Activated effector memory CD4-positive, alpha-beta T cell treated with anti-CD3 and anti-CD28 coated beads, Interleukin-2, amount 50 U/mL, for 16 hours (primary cell): ENCODE data around the gene MED13L.
A peak's percentile ranks its signal among the peaks of the same experiment; 100 is the strongest.

ENCODE experiments used
- DNase-seq: peaks from one replicate; pipeline ENCODE4 v3.0.0-alpha.2; 2020

The MED13L gene

DNA sequence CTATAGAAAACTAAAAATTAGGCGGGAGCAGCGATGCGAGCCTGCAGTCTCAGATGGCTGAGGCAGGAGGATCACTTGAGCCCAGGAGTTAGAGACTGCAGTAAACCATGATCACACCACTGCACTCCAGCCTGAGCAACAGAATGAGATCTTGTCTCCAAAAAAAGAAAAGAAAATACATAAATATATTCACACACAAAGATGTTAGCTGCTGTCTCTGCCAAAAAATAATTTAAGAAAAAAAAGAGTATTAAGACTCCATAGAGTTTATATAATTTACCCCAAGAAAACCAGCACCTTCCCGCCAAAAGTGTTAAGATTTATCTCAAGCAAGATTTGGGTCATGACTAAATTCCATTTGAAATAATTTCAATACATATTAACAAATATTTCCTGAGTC, 102.6 kb downstream of the MED13L start:
- no peak for DNase-seq

DNA sequence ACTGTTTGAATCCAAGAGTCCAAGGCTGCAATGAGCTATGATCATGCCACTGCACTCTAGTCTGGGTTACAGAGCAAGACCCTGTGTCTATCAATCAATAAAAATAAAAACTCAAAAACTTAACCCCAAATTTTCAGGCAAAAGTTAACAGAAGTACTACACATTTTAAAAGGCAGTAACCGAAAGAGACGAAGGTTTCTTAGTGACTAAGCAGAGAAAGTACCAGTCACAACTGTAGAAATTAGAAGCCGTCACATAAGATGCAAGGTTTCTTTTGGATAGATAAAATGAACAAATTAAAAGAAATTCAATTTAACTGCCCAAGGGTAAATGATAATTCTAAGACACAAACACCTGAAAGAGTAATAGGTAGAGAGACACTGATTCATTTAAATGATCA, 103.5 kb downstream of the MED13L start:
- DNase-seq: no peak

DNA sequence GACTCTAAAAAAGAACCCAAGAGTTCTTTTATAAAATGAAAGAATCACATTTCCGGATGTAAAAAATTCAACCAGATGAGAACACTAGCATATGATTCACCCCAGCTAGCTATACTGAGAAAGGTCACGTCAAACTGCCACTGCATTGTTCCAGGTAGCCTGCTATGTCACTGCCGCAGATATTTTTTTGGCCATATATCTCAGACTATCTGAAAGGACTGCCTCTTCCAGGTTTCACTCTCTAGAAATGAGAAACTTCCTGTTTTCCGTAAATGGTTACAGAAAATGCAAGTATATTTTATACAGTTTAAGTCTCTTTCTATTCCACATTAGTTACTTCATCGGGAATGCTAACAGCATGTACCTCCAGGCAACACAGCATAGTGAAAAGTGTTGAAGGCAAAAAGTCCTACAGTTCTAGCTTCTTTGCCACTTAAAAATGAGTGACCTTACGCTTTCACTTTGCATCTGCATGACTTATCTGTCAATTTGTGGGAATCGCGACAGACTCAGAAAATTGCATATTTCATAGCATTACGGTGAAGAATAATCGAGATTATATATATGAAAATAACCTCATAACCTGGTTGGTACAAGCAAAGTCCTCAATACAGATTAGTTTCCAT, 105.2 kb downstream of the MED13L start:
- DNase-seq: peak; percentile 71

DNA sequence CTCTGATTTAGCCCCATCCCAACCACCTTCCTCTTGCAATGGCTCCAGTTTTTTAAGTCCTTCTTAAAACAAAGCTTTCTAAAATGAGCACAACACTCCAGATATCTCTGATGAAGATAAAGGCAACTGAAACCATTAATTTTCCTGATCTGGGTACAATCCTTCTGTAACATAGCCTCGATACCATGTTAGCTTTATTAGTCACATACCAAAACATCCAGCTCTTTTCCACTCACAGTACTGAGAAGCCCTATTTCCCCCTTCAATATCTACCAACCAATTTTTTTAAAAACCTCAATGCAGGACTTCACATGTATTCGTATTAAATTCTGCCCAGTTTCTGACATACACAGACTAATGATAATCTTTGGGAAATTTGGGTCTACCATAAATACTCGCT, 105.9 kb downstream of the MED13L start:
- no peak for DNase-seq

GRCh38 chr12:116169071-116169470, 108.4 kb downstream of the MED13L start:
- DNase-seq: no peak

DNA sequence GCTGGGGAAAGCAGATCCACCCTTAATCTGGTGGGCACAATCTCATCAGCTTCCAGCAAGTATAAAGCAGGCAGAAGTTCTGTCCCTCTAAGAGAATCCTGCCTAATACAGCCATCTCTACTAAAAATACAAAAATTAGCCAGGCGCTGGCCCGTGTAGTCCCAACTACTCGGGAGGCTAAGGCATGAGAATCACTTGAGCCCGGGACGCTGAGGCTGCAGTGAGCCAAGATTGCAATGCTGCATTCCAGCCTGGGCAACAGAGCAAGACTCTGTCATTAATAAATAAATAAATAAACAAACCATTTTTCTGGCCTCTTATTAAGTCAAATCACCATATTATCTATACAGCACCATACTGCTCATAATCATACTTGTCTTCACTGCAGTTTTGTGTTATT, 111.2 kb downstream of the MED13L start:
- no peak for DNase-seq

DNA sequence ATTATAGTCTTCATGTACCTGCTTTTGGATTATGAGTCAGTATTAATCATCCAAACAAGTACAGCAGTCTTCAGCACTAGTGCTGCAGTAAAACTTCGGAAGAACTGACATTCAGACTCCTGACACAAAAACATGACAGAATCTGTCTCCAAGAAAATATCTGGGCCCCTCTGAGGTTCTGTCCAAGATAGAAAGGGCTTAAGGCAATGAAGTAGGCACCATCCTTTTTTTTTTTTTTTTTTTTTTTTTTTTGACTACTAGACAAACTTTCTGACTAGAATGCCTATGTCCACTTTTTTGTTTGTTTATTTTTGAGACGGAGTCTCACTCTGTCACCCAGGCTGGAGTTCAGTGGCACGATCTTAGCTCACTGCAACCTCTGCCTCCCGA, 112.5 kb downstream of the MED13L start:
- no peak for DNase-seq

- no peak for DNase-seq
Observed at GRCh38 chr12:116164250-116165035, 113.0 kb downstream of the MED13L start.

DNA sequence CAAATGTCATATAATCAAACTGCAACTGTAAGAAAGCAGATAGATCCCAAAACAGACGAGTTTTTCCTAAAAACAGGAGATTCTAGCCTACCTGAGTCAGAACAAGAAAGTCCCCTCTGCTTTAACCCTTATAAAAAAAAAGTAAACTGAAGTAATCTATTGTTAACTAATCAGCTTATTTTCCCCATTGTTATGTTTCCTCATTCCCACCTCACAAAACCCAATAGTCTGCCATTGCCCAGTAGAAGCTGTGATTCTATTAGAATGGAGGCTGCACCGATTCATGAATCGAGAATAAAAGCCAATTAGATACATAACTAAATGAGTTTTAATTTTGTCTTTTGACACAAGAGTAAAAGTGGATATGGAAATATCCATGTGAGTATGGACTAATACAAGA, 115.4 kb downstream of the MED13L start:
- DNase-seq: no peak

- DNase-seq: no peak
Observed at GRCh38 chr12:116161588-116161987, 115.9 kb downstream of the MED13L start.

GRCh38 chr12:116160883-116161458, 116.5 kb downstream of the MED13L start:
- no peak for DNase-seq

- DNase-seq: no peak
Observed at GRCh38 chr12:116160231-116160630, 117.3 kb downstream of the MED13L start.

DNA sequence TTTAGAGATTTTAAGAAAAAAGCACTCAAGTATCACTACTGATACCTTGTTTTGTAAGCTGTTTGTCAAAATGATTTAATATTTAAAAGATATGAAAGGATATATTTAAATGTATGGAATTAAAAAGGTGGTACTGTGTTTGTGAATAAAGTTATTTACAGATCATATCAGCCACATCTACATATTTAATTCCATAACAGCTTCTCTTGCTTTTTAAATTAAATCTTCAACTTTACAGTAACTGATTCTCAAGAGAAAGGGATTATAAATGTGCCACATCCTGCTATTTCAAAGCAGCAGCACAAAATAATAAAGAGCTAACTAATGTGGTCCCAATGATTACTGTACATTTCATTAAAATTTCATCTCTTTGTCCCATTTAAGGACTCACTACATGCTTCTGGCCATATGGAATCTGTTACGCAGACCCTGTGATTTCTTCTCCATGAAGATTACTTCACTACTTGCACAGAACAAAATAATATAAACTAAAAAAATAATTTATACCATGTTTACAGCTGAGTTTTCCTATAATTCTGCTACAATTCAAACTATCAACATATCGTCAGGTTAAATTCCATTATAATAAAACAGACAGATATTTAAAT, 117.8 kb downstream of the MED13L start:
- DNase-seq: no peak

- DNase-seq: no peak
Observed at GRCh38 chr12:116159175-116159574, 118.3 kb downstream of the MED13L start.

DNA sequence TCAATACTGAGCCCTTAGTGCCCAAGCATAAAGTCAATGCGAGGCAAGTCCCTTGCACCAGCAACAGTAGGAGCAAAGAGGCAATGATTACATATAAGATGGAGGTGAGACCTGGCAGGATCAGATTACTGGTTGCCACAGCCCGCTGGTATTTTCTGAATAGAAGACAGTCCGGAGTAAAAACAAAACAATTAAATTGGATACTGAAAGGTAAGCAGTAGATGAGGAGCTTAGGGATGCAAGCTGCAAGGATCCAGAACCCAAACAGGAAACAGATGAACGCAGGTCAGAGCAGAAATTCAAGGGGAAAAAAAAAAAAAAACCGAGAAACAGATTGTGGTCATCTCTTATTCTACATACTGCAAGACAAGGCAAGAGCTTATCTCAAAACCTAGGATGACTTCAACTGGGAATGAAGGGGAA, 119.6 kb downstream of the MED13L start:
- DNase-seq: no peak

- DNase-seq: no peak
Observed at GRCh38 chr12:116156614-116157013, 120.9 kb downstream of the MED13L start.

DNA sequence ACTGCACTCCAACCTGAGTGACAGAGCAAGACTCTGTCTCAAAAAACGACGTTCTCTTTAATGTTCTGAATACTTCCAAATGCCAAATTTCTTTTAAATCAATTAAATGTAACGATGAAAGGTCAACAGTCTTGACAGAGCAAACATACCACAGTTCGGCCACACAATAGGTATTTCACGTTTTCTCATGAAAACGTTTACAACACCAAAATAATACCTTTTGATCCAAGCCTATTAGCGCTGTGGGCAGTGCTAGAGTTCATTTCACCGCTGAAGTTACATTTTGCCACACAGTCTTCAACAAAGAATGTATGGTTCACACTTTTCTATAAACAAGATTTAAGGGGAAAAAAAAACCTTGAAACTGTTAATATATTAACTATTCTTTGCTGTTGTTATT, 122.1 kb downstream of the MED13L start:
- DNase-seq: no peak

DNA sequence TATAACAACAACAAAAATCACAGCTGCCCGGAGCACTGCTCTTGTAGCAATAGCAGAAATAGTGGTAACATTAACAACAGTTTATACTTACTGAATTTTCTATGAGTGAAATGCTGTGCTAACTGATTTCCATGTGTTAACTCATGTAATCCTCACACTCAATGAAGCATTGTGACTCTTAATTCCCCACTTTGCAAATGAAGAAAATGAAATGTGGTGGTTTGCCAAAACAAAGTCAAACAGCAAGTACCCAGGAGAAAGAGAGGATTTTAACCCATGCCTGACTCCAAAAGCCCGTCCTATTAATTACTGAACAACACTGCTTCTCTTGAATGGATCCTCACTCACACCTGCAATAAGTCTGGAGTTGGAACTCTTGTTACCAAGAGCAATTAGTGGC, 123.5 kb downstream of the MED13L start:
- no peak for DNase-seq

DNA sequence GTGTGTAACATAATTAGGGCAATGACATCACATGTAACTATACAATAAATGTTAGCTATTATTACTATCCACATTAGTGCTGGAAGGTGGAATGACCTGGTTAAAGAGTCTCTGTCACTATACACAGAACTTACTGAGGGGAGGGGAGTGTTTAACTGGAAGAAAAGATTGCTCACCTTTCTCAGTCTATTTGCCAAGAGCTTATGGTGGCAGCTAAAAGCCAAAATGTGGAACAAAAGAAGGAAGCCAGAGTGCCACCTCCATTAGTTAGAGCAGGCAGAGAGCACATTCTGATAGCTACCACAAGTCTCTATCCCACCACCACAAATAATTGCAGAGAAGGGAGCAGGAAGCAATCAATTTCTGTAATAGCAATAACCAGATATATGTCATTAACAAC, 124.4 kb downstream of the MED13L start:
- no peak for DNase-seq

DNA sequence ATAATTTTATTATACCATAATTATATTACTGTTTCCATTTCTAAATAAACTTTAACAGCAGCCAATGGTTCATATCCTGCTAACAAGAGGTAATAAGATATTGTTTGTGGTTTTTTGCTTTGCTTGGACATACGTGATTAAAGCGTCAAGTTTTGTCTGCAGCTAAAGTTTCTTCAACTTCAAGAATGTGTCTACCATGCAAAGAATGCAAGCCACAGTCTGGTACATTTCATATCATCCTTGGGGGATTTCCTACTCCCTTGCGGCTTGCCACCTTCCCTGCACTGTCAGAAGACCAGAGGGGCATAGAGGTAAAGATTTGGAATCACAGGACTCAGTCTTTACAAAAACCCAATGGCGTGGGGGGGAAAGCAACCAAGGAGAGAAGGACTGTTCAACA, 125.2 kb downstream of the MED13L start:
- DNase-seq: no peak

DNA sequence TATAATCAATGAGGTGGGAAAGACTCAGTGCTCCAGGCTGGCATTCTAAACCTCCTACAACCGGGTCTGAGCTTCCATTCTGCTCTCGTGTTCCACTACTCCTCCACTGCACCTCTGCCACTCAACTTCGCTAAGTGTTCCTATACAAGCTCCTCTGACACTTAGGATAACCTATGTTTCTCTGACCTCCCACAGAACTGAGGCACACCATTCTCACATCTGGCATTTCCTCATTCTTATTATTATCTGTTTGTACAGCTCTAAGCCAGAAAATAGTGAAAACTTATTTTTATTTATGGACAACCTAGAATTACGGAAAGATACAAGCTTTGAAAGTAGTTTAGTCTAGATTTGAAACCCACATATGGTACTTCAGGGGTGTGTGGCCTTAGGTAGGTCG, 127.0 kb downstream of the MED13L start:
- no peak for DNase-seq

- no peak for DNase-seq
Observed at GRCh38 chr12:116150001-116150400, 127.5 kb downstream of the MED13L start.

DNA sequence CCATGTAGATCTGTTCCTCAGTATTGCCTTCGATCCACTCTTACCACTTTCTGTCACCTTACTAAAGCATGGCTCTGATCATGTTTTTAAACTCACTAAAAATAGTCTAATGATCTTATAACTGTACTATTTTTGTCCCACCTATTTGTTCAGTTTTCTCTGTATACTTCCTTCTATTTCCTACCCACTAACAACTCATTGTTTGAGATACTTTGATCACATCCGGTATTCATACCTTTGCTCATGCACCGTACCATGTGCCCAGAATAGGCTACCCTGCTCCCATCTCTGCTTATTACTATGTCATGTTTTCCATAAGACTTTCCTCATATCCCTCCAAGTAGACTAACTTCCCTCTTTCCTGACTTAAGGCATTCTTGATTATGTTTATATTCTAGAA, 128.6 kb downstream of the MED13L start:
- DNase-seq: no peak

DNA sequence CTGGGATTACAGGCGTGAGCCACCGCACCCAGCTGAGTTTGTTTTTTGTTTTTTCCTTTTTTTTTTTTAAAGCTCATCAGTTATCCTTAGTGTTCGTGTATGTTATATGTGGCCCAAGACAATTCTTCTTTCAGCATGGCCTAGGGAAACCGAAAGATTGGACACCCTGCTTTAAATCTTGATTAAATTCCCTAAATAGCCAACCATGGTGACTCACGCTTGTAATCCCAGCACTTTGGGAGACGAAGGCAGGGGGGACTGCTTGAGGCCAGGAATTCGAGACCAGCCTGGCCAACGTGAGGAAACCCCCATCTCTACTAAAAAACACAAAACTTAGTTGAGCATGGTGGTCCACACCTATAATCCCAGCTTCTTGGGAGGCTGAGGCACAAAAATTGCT, 131.1 kb downstream of the MED13L start:
- DNase-seq: no peak
